Endometrium (tissue), 2 donors: ENCODE measurements around the gene PIGO.

ENCODE experiments used
- FAIRE-seq: peaks from 2 replicates; lab custom pipeline; 2012; peaks lifted over from hg19 to GRCh38; lab: Jason Lieb, UNC
- donor health status: control.
- donor health status: control.

PIGO gene

GRCh38 chr9:35070823-35071813 is 25.3 kb downstream of the PIGO start:
- FAIRE-seq, result no peak

- no peak for FAIRE-seq
These were observed 27.4 kb downstream of the PIGO start for GRCh38 chr9:35069020-35069419.

DNA sequence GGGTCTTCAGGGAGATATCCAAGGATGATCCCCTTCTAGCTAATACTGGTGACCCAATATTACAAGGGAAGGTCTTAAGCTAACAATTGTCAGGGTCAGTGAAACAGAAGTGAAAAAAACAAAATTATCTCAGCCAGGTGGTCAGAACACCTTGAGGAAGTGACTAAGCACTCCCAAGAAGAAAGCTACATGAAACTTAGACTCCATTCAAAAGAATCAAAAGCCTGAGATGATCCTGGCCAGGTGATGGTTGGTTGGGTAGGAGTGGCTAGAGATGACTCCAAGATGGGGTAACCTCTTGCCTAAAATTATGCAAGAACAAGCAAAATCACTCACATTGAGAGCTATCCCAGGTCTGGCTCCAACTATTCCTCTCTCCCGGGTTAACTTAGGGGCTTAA is 29.3 kb downstream of the PIGO start:
- no peak for FAIRE-seq

GRCh38 chr9:35060548-35061207 is 35.7 kb downstream of the PIGO start:
- FAIRE-seq, result no peak

- no peak for FAIRE-seq
These were observed 37.0 kb downstream of the PIGO start for GRCh38 chr9:35059438-35059837.

DNA sequence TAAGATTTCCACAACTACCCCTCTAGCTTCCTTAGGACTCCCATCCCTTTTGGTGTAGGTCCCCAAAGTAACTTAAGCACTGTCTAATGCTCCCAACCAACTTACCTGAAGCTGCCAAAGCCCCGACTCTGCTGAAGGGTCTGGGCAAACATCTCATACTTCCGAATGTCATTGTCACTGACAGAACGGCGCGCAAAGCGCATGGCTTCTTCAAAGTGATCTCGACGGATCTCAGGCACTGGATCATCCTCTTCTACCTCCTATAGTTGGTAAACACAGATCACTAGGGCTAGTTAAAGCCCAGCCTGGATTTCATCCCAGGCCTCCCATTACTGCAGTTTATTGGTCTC is 39.1 kb downstream of the PIGO start:
- no peak for FAIRE-seq

- no peak for FAIRE-seq
These were observed 39.7 kb downstream of the PIGO start for GRCh38 chr9:35056571-35057270.

DNA sequence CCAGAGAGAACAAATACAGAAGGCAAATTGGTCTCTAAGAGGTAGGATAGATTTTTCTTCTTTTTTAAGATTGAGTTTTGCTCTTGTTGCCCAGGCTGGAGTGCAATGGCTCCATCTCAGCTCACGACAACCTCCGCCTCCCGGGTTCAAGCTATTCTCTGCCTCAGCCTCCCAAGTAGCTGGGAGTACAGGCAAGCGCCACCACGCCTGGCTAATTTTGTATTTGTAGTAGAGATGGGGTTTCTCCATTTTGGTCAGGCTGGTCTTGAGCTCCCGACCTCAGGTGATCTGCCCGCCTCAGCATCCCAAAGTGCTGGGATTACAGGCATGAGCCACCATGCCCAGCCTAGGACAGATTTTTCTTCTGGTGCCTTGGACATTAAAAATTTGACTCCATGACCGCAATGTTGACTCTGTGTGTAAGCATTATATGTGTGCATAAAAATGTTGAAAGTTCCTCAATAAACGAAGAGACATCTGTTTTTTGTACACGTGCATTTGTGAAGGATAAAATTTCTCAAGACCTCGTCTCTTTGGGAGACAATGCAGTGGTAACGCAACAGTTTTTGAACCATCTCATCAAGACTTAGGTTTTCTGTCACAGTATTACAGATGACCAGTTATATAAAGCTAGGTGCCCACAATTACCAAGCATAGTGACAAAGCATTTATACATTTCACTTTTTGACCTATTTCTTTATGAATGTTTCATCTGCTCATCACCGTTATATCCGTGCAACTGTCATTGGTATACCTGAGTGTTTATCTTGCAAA is 41.3 kb downstream of the PIGO start:
- no peak for FAIRE-seq

GRCh38 chr9:35054185-35054835 is 42.1 kb downstream of the PIGO start:
- FAIRE-seq, result no peak

DNA sequence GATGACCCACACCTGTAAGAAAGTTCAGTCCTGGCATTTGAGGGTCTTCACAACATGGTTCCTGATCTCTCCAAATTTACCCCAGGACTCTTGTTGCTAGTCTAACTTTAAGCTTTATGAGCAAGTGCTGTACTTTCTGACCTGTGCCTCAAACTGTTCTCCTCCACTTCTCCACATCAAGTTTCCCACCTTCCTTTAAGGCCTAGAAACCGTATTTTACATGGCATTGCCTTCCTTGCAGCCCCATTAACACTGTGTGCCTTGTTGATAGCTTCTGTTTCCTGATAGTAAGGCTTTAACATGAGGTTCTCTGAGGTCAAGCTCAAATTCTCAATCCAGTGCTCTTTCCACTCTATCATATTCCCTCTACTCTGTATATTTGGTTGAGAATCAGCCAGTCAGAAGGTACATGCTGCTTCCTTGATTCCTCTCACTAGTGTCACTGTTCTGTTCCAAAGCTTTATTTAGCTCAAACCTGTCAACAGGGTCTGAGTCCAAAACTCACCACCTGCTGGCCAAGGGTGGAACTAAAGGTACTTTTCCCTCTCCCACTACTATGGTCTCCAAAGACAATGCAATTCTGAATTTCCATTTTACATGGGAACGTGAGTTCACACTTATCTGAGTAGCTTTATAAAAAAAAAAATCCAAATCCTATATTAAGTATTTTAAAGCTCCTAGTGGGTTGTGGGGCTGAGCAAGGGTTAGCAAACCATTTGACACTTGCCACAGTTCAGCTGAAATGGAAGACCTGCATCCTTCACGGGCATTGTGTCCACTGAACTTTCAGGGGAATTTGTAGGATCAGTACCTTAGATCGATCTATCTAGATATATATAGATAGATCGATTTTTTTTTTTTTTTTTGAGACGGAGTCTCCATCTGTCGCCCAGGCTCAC is 45.1 kb downstream of the PIGO start:
- no peak for FAIRE-seq

DNA sequence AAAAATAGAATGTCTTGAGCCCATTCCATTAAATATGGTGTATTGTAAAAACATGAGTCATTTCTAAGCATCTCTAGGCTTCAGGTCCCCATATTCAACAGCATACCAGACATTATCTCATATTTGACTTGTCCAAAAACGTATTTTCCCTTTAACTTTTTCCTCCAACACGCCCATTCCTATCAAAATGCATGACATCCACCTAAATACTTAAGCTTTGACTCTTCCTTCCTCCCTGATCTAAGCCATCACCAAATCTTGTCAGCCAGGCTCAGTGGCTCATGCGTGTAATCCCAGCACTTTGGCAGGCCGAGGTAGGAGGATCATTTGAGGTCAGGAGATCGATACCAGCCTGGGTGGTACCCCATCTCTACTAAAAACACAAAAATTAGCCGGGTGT is 47.9 kb downstream of the PIGO start:
- no peak for FAIRE-seq

DNA sequence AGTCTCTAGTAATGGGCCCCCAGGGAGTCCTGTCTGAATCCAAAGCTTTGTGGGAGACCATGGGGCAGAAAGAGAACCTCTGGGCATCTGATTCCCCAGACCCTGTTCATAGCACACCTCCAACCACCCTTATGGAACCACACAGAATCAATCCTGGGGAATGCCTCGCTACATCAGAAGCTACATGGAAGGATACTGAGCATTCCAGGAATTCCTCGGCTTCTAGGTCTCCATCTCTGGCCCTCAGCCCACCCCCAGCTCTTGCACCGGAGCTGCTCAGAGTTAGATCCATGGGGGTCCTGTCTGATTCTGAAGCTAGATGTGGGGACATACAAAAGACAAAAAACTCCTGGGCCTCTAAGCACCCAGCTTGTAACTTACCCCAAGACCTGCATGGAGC is 52.3 kb downstream of the PIGO start:
- FAIRE-seq, result no peak

DNA sequence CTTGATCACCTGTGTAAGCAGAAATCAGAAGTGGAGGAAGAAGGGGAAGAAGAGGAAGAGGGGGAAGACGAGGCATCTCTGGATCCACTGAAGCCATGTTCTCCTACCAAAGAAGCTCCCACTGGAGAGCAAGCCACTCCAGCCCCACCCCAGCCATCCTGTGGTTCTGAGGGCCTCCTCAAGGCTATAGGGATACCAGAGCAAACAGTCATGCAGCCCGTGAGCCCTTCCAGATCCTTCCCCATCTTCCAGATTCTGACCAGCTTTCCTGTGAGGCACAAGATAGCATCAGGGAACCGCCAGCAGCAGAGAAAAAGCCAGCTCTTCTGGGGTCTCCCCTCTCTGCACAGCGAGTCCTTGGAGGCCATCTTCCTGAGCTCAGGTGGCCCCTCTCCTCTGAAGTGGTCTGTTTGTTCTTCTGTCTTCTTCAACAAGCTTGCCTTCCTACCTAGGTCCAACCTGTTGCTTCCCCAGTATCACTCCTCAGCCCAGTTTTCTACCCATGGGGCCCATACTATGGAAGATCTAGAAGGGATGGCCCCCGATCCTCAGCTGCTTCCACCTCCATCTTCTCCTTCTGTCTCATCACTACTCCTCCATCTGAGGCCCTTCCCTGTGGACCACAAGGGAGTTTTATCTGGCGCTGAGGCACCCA is 53.4 kb downstream of the PIGO start:
- no peak for FAIRE-seq

DNA sequence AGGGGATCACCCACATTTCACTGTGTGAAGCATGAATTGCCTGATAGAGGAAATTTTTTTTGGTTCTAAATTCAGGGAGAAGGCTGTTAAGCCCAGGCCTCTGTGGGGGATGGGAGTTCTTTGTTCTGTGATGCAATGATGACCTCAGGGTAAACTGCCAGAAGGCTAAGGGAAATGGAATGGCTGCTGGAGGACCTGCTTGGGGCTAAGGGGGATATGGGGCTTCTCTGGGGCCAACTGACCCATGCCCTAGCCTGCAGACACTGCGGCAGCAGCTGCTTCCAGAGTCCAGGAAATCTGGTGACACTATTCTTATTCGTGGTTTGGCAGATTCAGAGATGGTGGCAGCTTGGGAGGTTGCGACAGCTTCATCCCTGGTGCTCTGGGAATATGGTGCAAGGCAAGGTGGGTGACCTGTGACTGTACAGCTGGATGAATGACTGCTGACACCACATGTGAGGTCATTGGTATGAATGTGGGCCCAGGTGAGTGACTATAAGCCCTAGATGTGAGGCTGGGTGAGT is 54.2 kb downstream of the PIGO start:
- no peak for FAIRE-seq
